ENCODE data around the gene WDR46. TPM values are rescaled to one million over a fixed set of nuclear protein-coding genes. Genes with fewer than 3 reads are reported as not detected.

WDR46 gene
- total and polyA plus RNA-seq, 2 of the 13 experiments (the other 11 are each of a cell fraction or from before 2014, with no cell fraction given), result 47.4 to 105 TPM

DNA sequence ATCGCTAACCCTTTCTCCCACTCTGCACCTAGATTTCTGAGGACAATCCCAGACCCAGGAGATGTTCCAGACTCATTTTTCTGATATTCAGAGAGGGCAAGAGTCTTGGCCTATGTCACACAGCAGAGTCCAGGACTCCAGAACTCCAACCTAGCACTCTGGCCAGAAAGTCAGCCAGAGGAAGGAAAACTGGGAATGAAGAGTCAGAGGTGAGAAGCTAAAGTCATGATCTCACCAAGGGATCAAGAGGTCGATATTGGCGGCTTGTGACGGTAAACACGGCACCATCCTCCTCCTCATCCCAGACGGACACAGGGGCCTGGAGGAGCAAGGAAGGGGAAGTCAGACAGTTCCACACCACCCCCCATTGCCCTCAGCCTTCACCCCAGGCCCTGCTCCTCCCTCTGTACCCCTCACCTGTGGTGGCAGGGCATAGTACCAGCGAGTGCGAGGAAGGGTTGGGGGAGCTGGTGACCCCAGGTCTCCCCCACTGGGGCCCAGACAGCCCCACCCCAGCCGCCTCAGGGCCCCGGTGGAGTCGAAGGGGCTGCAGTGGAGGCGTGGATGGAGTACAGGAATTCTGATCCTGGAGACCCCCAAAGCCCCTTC lies 7.9 kb upstream of the WDR46 start (continued):
- TF ChIP-seq, protein P1, sequence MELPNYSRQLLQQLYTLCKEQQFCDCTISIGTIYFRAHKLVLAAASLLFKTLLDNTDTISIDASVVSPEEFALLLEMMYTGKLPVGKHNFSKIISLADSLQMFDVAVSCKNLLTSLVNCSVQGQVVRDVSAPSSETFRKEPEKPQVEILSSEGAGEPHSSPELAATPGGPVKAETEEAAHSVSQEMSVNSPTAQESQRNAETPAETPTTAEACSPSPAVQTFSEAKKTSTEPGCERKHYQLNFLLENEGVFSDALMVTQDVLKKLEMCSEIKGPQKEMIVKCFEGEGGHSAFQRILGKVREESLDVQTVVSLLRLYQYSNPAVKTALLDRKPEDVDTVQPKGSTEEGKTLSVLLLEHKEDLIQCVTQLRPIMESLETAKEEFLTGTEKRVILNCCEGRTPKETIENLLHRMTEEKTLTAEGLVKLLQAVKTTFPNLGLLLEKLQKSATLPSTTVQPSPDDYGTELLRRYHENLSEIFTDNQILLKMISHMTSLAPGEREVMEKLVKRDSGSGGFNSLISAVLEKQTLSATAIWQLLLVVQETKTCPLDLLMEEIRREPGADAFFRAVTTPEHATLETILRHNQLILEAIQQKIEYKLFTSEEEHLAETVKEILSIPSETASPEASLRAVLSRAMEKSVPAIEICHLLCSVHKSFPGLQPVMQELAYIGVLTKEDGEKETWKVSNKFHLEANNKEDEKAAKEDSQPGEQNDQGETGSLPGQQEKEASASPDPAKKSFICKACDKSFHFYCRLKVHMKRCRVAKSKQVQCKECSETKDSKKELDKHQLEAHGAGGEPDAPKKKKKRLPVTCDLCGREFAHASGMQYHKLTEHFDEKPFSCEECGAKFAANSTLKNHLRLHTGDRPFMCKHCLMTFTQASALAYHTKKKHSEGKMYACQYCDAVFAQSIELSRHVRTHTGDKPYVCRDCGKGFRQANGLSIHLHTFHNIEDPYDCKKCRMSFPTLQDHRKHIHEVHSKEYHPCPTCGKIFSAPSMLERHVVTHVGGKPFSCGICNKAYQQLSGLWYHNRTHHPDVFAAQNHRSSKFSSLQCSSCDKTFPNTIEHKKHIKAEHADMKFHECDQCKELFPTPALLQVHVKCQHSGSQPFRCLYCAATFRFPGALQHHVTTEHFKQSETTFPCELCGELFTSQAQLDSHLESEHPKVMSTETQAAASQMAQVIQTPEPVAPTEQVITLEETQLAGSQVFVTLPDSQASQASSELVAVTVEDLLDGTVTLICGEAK (IDR thresholded peaks at IDR 0.05), result no peak
- TF ChIP-seq, protein P1 (CRISPR knock-in tag; IDR thresholded peaks at IDR 0.05), result peak; percentile 44; the same call in 1 of the 2 replicates
- TF ChIP-seq, protein P2, sequence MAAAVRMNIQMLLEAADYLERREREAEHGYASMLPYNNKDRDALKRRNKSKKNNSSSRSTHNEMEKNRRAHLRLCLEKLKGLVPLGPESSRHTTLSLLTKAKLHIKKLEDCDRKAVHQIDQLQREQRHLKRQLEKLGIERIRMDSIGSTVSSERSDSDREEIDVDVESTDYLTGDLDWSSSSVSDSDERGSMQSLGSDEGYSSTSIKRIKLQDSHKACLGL (CRISPR knock-in tag; IDR thresholded peaks at IDR 0.05), result 0 out of 2 replicates have a peak, but pooled peaks have one; percentile 22
- TF ChIP-seq ZNF235 (CRISPR knock-in tag; IDR thresholded peaks at IDR 0.05; ENCODE audit: borderline replicate concordance), result no peak
- TF ChIP-seq AGO2 (optimal IDR thresholded peaks at IDR 0.05; ENCODE audit: low read depth, low read length), result peak; percentile 42
- TF ChIP-seq ADNP (CRISPR knock-in tag; IDR thresholded peaks at IDR 0.05), result peak; percentile 52; the same call in 1 of the 2 replicates
